Hematopoietic multipotent progenitor cell (in vitro differentiated cells): ENCODE measurements around the gene IFNE. TPM values are rescaled to one million over a fixed set of nuclear protein-coding genes. Genes with fewer than 3 reads are reported as not detected.
A peak's percentile ranks its signal among the peaks of the same experiment; 100 is the strongest.

Experiments
- DNase-seq, 3 donors: peaks; one replicate each; pipeline ENCODE4 v3.0.0-alpha.2; 2011 to 2015; ENCODE audit warnings: low read depth in 2 of 3, low spot score in 2 of 3
- total RNA-seq: library from RNA; depleted of rRNA; stranded (reverse); fragments of >200 nt; gene quantifications from one replicate; pipeline ENCODE4 v1.2.3, GENCODE V29; 2012

Gene IFNE
- total RNA-seq: not detected

GRCh38 chr9:21482213-21482612 lies at the start of gene IFNE:
Gene IFNE, minus strand, starts transcription at chr9:21482313. Its CDS starts 619 bp downstream, at chr9:21481694.
- no peak for DNase-seq

GRCh38 chr9:21528123-21528808 lies 46.2 kb upstream of the IFNE start:
- DNase-seq: no peak

GRCh38 chr9:21527579-21527978 lies 45.5 kb upstream of the IFNE start:
- no peak for DNase-seq

GRCh38 chr9:21525174-21525573 lies 43.1 kb upstream of the IFNE start:
- no peak for DNase-seq

GRCh38 chr9:21524099-21524830 lies 42.2 kb upstream of the IFNE start:
- no peak for DNase-seq

GRCh38 chr9:21523021-21524014 lies 41.2 kb upstream of the IFNE start:
- DNase-seq: no peak

- no peak for DNase-seq
These were observed 40.2 kb upstream of the IFNE start for GRCh38 chr9:21522348-21522747.

GRCh38 chr9:21521448-21521847 lies 39.3 kb upstream of the IFNE start:
- no peak for DNase-seq

- no peak for DNase-seq
These were observed 38.6 kb upstream of the IFNE start for GRCh38 chr9:21520501-21521228.

- DNase-seq: no peak
These were observed 37.8 kb upstream of the IFNE start for GRCh38 chr9:21519855-21520434.

GRCh38 chr9:21516796-21517195 lies 34.7 kb upstream of the IFNE start:
- DNase-seq: no peak

GRCh38 chr9:21513431-21513830 lies 31.3 kb upstream of the IFNE start:
- DNase-seq: no peak

- DNase-seq: no peak
These were observed 28.7 kb upstream of the IFNE start for GRCh38 chr9:21510806-21511205.

GRCh38 chr9:21507483-21507790 lies 25.3 kb upstream of the IFNE start:
- DNase-seq: no peak

- no peak for DNase-seq
These were observed 24.7 kb upstream of the IFNE start for GRCh38 chr9:21506626-21507482.

- DNase-seq: peak in 2 of 3 donors; percentile 6 to 22
These were observed 23.5 kb upstream of the IFNE start for GRCh38 chr9:21505425-21506179.

- DNase-seq: no peak
These were observed 22.8 kb upstream of the IFNE start for GRCh38 chr9:21504894-21505293.

GRCh38 chr9:21504113-21504512 lies 22.0 kb upstream of the IFNE start:
- DNase-seq: no peak

GRCh38 chr9:21502586-21502985 lies 20.5 kb upstream of the IFNE start:
- no peak for DNase-seq
